Mesenchymal stem cell (in vitro differentiated cells and primary cell): ENCODE results near the gene ARHGAP24.

Experiments used
- DNase-seq: peaks from one replicate; pipeline ENCODE4 v3.0.0-alpha.2; 2013
- H2AFZ ChIP-seq: one replicate; pipeline ENCODE4 v1.6.1; 2013; ENCODE audit warnings: low read depth, mild to moderate bottlenecking, control low read depth, inconsistent platforms, low read length, moderate library complexity
- H2AK5ac ChIP-seq: 2 replicates; pipeline ENCODE4 v1.6.1; 2013; ENCODE audit warnings: low read length, moderate library complexity, mild to moderate bottlenecking, inconsistent platforms; ENCODE audit not compliant: severe bottlenecking
- H2BK120ac ChIP-seq: one replicate; pipeline ENCODE4 v1.6.1; 2013; ENCODE audit warnings: low read depth, mild to moderate bottlenecking, inconsistent platforms, low read length, moderate library complexity
- H2BK12ac ChIP-seq, 2 experiments: one replicate each; pipeline ENCODE4 v1.6.1; 2013; ENCODE audit warnings: inconsistent platforms in 2 of 2, low read length in 2 of 2, mild to moderate bottlenecking in 2 of 2, moderate library complexity in 2 of 2, control low read depth in 1 of 2
- H2BK15ac ChIP-seq: one replicate; pipeline ENCODE4 v1.6.1; 2013; ENCODE audit warnings: mild to moderate bottlenecking, low read depth, inconsistent platforms; ENCODE audit not compliant: poor library complexity, severe bottlenecking
- H2BK5ac ChIP-seq: 2 replicates; pipeline ENCODE4 v1.6.1; 2013; ENCODE audit warnings: low read depth, mild to moderate bottlenecking, low read length, control low read depth, inconsistent platforms; ENCODE audit not compliant: poor library complexity, severe bottlenecking
- H3K14ac ChIP-seq, 2 experiments: one replicate each; pipeline ENCODE4 v1.6.1; 2013; ENCODE audit warnings: inconsistent platforms in 2 of 2, low read length in 2 of 2, control low read depth in 1 of 2, mild to moderate bottlenecking in 1 of 2, moderate library complexity in 1 of 2
- H3K18ac ChIP-seq, 2 experiments: one replicate each; pipeline ENCODE4 v1.6.1; 2013; ENCODE audit warnings: inconsistent platforms in 2 of 2, low read length in 2 of 2, control low read depth in 1 of 2, low read depth in 1 of 2, mild to moderate bottlenecking in 1 of 2
- H3K23ac ChIP-seq, 2 experiments: one replicate each; pipeline ENCODE4 v1.6.1; 2013; ENCODE audit warnings: inconsistent platforms in 2 of 2, low read length in 2 of 2, mild to moderate bottlenecking in 2 of 2, moderate library complexity in 2 of 2, control low read depth in 1 of 2
- H3K27ac ChIP-seq: 2 replicates; pipeline ENCODE4 v1.5.1; 2013; ENCODE audit warnings: mild to moderate bottlenecking, moderate library complexity, low read length, control low read depth, inconsistent platforms; ENCODE audit not compliant: poor library complexity, severe bottlenecking
- H3K27me3 ChIP-seq, 2 experiments: 2 replicates each; pipeline versions ENCODE4 v1.6.1 to v1.7.0; 2013; ENCODE audit warnings: low read length in 2 of 2, mild to moderate bottlenecking in 2 of 2, moderate library complexity in 2 of 2, control low read depth in 1 of 2, inconsistent platforms in 1 of 2; ENCODE audit not compliant: control insufficient read depth in 1 of 2, insufficient read depth in 1 of 2
- H3K36me3 ChIP-seq, 2 experiments: 2 replicates each; pipeline versions ENCODE4 v1.6.1 to v1.7.0; 2013; ENCODE audit warnings: low read length in 2 of 2, control low read depth in 1 of 2, inconsistent platforms in 1 of 2, low read depth in 1 of 2, mild to moderate bottlenecking in 1 of 2; ENCODE audit not compliant: insufficient read depth in 2 of 2, control insufficient read depth in 1 of 2
- H3K4ac ChIP-seq, 2 experiments: one replicate each; pipeline ENCODE4 v1.6.1; 2013; ENCODE audit warnings: inconsistent platforms in 2 of 2, low read length in 2 of 2, mild to moderate bottlenecking in 2 of 2, moderate library complexity in 2 of 2, control low read depth in 1 of 2, low read depth in 1 of 2
- H3K4me1 ChIP-seq: 2 replicates; pipeline ENCODE4 v1.6.1; 2013; ENCODE audit warnings: low read depth, low read length, control low read depth; ENCODE audit not compliant: control insufficient read depth, insufficient read depth
- H3K4me2 ChIP-seq: 2 replicates; pipeline ENCODE4 v1.6.1; 2013; ENCODE audit warnings: low read length, mild to moderate bottlenecking, inconsistent platforms; ENCODE audit not compliant: poor library complexity, severe bottlenecking
- H3K4me3 ChIP-seq, 2 experiments: 2 replicates each; pipeline versions ENCODE4 v1.5.1 to v1.7.0; 2013; ENCODE audit warnings: low read length in 2 of 2, mild to moderate bottlenecking in 2 of 2, control low read depth in 1 of 2, low read depth in 1 of 2; ENCODE audit not compliant: insufficient read depth in 1 of 2
- H3K79me1 ChIP-seq: replicated peaks from 2 replicates; pipeline ENCODE4 v1.6.1; 2013; ENCODE audit warnings: mild to moderate bottlenecking, control low read depth, low read length, inconsistent platforms; ENCODE audit not compliant: poor library complexity, severe bottlenecking
- H3K9ac ChIP-seq: 2 replicates; pipeline ENCODE4 v1.7.0; 2013; ENCODE audit warnings: mild to moderate bottlenecking, low read length, moderate library complexity
- H3K9me3 ChIP-seq: 2 replicates; pipeline ENCODE4 v1.7.0; 2013; ENCODE audit warnings: mild to moderate bottlenecking, low read length; ENCODE audit not compliant: control insufficient read depth
- H4K8ac ChIP-seq: one replicate; pipeline ENCODE4 v1.6.1; 2013; ENCODE audit warnings: inconsistent platforms, mild to moderate bottlenecking, low read length, moderate library complexity
- H4K91ac ChIP-seq: one replicate; pipeline ENCODE4 v1.6.1; 2013; ENCODE audit warnings: mild to moderate bottlenecking, low read length, inconsistent platforms
- WGBS: methylation state at CpG from one replicate; pipeline ENCODE4 v1.1.7; 2013; ENCODE audit warnings: mixed read lengths; 5-methylcytosine and 5-hydroxymethylcytosine counted together

The ARHGAP24 gene

DNA sequence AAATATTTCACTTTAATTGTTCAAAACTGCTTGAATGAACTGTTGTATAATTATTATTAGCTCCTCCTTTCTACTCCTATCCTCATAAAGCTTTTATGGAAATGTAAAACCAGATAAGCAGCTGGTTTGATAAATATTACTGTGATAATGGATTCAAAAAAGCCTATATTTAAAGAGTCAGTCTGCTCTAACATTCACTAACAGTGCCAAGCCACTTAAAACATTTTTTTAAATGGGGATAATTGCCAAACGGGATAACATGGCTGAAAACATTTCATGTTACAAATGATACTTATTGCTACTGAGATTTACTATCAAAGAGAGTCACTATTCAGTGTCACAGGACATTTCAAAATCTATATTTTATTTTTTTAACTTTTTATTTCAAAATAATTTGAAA is 17.4 kb downstream of the ARHGAP24 start:
- H4K8ac ChIP-seq, result no peak overlapping the region
- H2AK5ac ChIP-seq, result no peak overlapping the region
- H3K4ac ChIP-seq, result no peak overlapping the region
- H3K4me2 ChIP-seq, result no peak overlapping the region
- no peaks in the 10 kb centered on the region for H3K9me3 ChIP-seq
- H3K18ac ChIP-seq, result no peak overlapping the region
- no peak overlapping the region for H3K4me3 ChIP-seq
- H2BK120ac ChIP-seq, result no peak overlapping the region
- H2BK12ac ChIP-seq, result no peak overlapping the region
- no peaks in the 10 kb centered on the region for H3K4me1 ChIP-seq
- no peaks in the 10 kb centered on the region for H3K79me1 ChIP-seq
- no peak overlapping the region for H3K27ac ChIP-seq
- no peaks in the 10 kb centered on the region for H3K36me3 ChIP-seq
- no peak overlapping the region for H2BK15ac ChIP-seq
- H3K23ac ChIP-seq, result no peak overlapping the region
- no peak overlapping the region for H2BK5ac ChIP-seq
- no peaks in the 10 kb centered on the region for H3K27me3 ChIP-seq
- no CpG with 5 or more reads among the region's 1 CpG for WGBS
- no peak overlapping the region for H2AFZ ChIP-seq
- no peak overlapping the region for H3K9ac ChIP-seq
- H4K91ac ChIP-seq, result no peak overlapping the region
- no peak for DNase-seq
- no peak overlapping the region for H3K14ac ChIP-seq

DNA sequence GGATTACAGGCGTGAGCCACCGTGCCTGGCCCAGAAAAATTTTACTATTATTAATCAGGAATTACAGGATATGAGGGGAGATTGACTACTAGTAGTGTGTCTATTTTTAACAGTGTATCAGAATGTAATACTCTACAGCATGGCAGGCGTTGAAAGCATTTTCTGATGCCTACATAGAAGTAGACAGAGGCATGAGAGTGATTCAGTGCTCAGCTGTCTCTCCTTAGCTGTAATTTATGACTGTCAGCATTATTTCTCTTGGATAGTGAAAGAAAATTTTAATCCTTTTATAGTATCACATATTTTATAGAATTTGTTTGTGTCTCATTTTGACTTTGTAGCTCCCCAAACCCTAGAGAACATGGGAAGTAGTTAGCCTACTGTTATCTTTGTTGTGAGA is 20.7 kb downstream of the ARHGAP24 start:
- DNase-seq, result no peak
- Histone ChIP-seq H3K9me3 (no peaks in the 10 kb centered on the region), H3K36me3 (no peaks in the 10 kb centered on the region), H2BK120ac (no peak overlapping the region), H3K4me3 (peak overlapping the region in 1 of 2 experiments; percentile 52), H4K8ac (no peak overlapping the region), H4K91ac (no peak overlapping the region), H3K23ac (no peak overlapping the region), H3K14ac (no peak overlapping the region), H3K9ac (peak overlapping the region; percentile 80), H2BK15ac (no peak overlapping the region), H2AK5ac (no peak overlapping the region), H3K4ac (no peak overlapping the region), H3K27me3 (no peaks in the 10 kb centered on the region), H2BK12ac (no peak overlapping the region), H2AFZ (no peak overlapping the region), H3K4me2 (no peak overlapping the region), H3K79me1 (no peaks in the 10 kb centered on the region), H2BK5ac (no peak overlapping the region), H3K27ac (no peak overlapping the region), H3K4me1 (no peaks in the 10 kb centered on the region), H3K18ac (no peak overlapping the region)
- WGBS, result 33% methylated on average over 1 of the region's 3 CpGs

DNA sequence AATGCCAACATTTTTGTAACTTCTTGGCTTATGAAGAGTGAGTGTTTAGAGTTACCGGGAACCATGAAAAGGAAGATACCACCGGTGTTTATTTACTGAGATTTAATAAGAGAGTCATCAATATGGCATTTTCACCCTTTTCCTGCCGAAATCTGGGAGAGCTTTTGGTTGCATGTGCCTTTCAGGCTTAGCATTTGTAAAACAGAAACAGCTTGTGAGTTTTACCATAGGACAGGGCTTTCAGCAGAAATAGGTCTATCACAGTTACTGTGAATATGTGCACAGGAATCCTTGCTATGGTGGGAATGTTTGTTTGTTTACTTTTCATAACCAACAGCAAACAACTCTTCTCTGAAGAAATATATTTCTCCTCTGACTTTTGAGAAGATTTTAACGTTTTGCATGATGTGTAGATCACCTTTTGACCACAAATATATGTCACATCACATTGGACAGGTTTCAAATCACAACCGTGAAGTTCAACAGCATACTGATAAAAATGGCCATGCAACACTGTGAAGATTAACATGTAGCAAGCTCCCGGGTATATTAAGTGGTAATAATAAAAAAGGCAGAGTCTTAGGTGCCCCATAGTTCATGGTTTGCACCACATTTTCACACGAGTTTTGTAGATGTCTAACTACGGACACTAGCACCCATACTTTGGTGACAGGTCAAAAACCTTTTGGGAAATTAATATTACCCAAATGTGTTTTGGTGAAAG is 21.3 kb downstream of the ARHGAP24 start:
- Histone ChIP-seq H3K36me3 (no peaks in the 10 kb centered on the region), H4K8ac (no peak overlapping the region), H3K27ac (no peak overlapping the region), H2AK5ac (no peak overlapping the region), H2BK12ac (no peak overlapping the region), H3K18ac (no peak overlapping the region), H4K91ac (no peak overlapping the region), H3K4me2 (no peak overlapping the region), H3K14ac (no peak overlapping the region), H2BK120ac (no peak overlapping the region), H2BK15ac (no peak overlapping the region), H2BK5ac (no peak overlapping the region), H3K27me3 (no peaks in the 10 kb centered on the region), H3K4ac (no peak overlapping the region), H3K9ac (peak overlapping the region; percentile 80), H3K4me1 (no peaks in the 10 kb centered on the region), H3K23ac (no peak overlapping the region), H3K4me3 (peak overlapping the region in 1 of 2 experiments; percentile 52), H3K79me1 (no peaks in the 10 kb centered on the region), H3K9me3 (no peaks in the 10 kb centered on the region), H2AFZ (no peak overlapping the region)
- peak; percentile 54 for DNase-seq
- 58% methylated on average over 7 of the region's 8 CpGs for WGBS

DNA sequence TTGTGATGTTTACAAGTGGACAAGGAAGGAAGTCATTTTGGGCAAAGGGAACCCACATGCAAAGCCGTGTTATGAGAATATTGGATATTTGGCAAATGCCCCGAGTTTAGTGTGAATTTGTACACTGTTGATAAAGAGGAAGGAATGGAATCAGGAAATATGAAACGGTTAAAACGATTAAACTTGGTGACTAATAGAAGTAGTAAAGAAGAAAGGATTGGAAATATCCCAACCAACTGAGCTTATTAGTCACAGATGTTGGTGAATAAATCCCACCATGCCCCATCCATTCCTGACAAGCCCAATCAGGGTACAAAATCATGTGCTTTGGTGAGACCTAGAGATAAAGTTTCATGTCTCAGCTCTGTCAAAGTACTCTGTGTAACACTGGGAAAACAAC is 22.0 kb downstream of the ARHGAP24 start:
- DNase-seq, result peak; percentile 55
- H2AFZ ChIP-seq, result no peak overlapping the region
- H4K91ac ChIP-seq, result no peak overlapping the region
- peak overlapping the region in 1 of 2 experiments; percentile 22 for H3K4me3 ChIP-seq
- no peak overlapping the region for H3K27ac ChIP-seq
- WGBS, result 66% methylated on average over 4 of the region's 4 CpGs
- no peaks in the 10 kb centered on the region for H3K36me3 ChIP-seq
- H4K8ac ChIP-seq, result no peak overlapping the region
- H2BK15ac ChIP-seq, result no peak overlapping the region
- no peak overlapping the region for H3K23ac ChIP-seq
- no peak overlapping the region for H3K4me2 ChIP-seq
- no peak overlapping the region for H2BK12ac ChIP-seq
- no peak overlapping the region for H2BK120ac ChIP-seq
- H2AK5ac ChIP-seq, result no peak overlapping the region
- H3K4ac ChIP-seq, result no peak overlapping the region
- H3K4me1 ChIP-seq, result no peaks in the 10 kb centered on the region
- no peak overlapping the region for H2BK5ac ChIP-seq
- no peak overlapping the region for H3K14ac ChIP-seq
- peak overlapping the region; percentile 80 for H3K9ac ChIP-seq
- no peak overlapping the region for H3K18ac ChIP-seq
- H3K9me3 ChIP-seq, result no peaks in the 10 kb centered on the region
- no peaks in the 10 kb centered on the region for H3K27me3 ChIP-seq
- no peaks in the 10 kb centered on the region for H3K79me1 ChIP-seq
